Ectodermal cell (in vitro differentiated cells): ENCODE measurements around the gene ADGRD2. TPM values are rescaled to one million over a fixed set of nuclear protein-coding genes. Genes with fewer than 3 reads are reported as not detected.
A peak's percentile ranks its signal among the peaks of the same experiment; 100 is the strongest.

Source experiments
- H3K27ac ChIP-seq: 2 replicates; pipeline ENCODE4 v1.7.0; 2013; ENCODE audit warnings: mild to moderate bottlenecking, low read depth, low read length; ENCODE audit not compliant: insufficient read depth, poor library complexity, severe bottlenecking
- H3K27me3 ChIP-seq: 2 replicates; pipeline ENCODE4 v1.7.0; 2013; ENCODE audit warnings: mild to moderate bottlenecking, low read length; ENCODE audit not compliant: insufficient read depth, control insufficient read depth, poor library complexity, severe bottlenecking
- H3K36me3 ChIP-seq: one replicate; pipeline ENCODE4 v1.7.0; 2013; ENCODE audit warnings: low read length; ENCODE audit not compliant: control insufficient read depth, insufficient read depth
- H3K4me1 ChIP-seq: one replicate; pipeline ENCODE4 v1.7.0; 2013; ENCODE audit warnings: low read length; ENCODE audit not compliant: control insufficient read depth, insufficient read depth
- H3K4me3 ChIP-seq: 2 replicates; pipeline ENCODE4 v1.7.0; 2013; ENCODE audit warnings: low read depth, low read length, control low read depth; ENCODE audit not compliant: insufficient read depth
- H3K9me3 ChIP-seq: 2 replicates; pipeline ENCODE4 v1.7.0; 2013; ENCODE audit warnings: mild to moderate bottlenecking, low read length, moderate library complexity; ENCODE audit not compliant: control insufficient read depth
- WGBS, 2 experiments: methylation state at CpG; one replicate each; pipeline ENCODE4 v1.1.7; 2013; ENCODE audit warnings: missing lambda C conversion rate in 2 of 2; 5-methylcytosine and 5-hydroxymethylcytosine counted together
- polyA plus RNA-seq, 4 experiments: library from polyadenylated mRNA; stranded (reverse); fragments of 50-300 nt; gene quantifications; one replicate each; pipeline ENCODE4 v1.2.3, GENCODE V29; 2013

ADGRD2 gene, protein sequence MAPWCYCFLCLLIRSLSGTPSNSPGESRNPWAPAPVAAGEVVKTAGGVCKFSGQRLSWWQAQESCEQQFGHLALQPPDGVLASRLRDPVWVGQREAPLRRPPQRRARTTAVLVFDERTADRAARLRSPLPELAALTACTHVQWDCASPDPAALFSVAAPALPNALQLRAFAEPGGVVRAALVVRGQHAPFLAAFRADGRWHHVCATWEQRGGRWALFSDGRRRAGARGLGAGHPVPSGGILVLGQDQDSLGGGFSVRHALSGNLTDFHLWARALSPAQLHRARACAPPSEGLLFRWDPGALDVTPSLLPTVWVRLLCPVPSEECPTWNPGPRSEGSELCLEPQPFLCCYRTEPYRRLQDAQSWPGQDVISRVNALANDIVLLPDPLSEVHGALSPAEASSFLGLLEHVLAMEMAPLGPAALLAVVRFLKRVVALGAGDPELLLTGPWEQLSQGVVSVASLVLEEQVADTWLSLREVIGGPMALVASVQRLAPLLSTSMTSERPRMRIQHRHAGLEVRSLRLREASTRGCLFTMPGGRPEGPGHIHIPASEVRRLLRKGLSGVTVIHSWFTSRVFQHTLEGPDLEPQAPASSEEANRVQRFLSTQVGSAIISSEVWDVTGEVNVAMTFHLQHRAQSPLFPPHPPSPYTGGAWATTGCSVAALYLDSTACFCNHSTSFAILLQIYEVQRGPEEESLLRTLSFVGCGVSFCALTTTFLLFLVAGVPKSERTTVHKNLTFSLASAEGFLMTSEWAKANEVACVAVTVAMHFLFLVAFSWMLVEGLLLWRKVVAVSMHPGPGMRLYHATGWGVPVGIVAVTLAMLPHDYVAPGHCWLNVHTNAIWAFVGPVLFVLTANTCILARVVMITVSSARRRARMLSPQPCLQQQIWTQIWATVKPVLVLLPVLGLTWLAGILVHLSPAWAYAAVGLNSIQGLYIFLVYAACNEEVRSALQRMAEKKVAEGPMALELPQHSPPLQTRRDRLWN
- not detected for polyA plus RNA-seq (2013, experiment 1 of 4)
- 0.50 TPM for polyA plus RNA-seq (2013, experiment 2 of 4)
- 0.48 TPM for polyA plus RNA-seq (2013, experiment 3 of 4)
- 0.81 TPM for polyA plus RNA-seq (2013, experiment 4 of 4)

DNA sequence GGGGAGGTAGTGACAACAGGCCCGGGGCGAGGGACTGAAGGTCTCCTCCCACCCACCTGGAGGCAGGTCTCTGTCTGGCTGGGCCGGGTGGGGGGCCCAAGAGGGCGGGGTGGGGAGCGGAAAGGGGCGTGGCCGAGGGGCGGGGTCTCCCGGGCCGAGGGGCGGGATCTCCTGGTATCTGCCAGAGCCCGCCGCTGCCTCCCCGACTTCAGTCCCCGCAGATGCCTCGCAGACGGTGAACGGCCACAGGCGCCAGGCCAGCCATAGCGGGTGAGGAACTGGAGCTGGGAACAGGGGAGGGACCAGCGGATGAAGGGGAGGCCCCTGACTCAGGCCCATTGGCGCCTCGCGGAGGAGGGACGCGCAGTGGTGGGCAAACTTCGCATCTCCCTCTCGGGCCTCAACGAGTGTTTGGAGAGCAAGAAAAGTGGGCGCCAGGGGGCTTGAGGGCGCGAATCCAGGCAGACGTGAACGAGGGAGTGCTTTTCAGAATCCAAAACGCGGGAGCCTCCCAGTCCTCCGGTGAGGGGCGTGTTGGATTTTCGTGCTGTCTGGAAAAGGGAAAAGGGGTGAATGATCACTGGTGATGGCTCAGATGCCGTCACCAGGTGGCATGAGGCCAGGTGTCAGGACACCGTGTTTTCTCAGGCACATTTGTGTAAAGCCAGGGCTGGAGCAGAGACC, at the start of gene ADGRD2:
Gene ADGRD2 (plus strand): TSS at position 211 of the 684 bp plus-strand sequence. CDS start 1,216 bp downstream, outside the sequence.
- Histone ChIP-seq H3K36me3 (no peaks in the 10 kb centered on the region), H3K4me1 (peaks cover 9% of the 10 kb centered on the region), H3K27me3 (peaks cover 39% of the 10 kb centered on the region), H3K9me3 (no peaks in the 10 kb centered on the region), H3K27ac (no peak within 1 kb of the TSS), H3K4me3 (peak within 1 kb of the TSS; percentile 27)
- 4 to 5% methylated on average over 41 of the region's 41 CpGs for WGBS, 2 experiments

- H3K4me3 ChIP-seq = no peak overlapping the region
- H3K9me3 ChIP-seq = no peaks in the 10 kb centered on the region
- H3K4me1 ChIP-seq = peaks cover 31% of the 10 kb centered on the region
- no peak overlapping the region for H3K27ac ChIP-seq
- WGBS, 2 experiments = 90 to 94% methylated on average over 3 to 4 of the region's 4 CpGs
- H3K27me3 ChIP-seq = no peaks in the 10 kb centered on the region
- H3K36me3 ChIP-seq = peaks cover 24% of the 10 kb centered on the region
Observed at GRCh38 chr9:124403246-124403645, 47.0 kb upstream of the ADGRD2 start.

DNA sequence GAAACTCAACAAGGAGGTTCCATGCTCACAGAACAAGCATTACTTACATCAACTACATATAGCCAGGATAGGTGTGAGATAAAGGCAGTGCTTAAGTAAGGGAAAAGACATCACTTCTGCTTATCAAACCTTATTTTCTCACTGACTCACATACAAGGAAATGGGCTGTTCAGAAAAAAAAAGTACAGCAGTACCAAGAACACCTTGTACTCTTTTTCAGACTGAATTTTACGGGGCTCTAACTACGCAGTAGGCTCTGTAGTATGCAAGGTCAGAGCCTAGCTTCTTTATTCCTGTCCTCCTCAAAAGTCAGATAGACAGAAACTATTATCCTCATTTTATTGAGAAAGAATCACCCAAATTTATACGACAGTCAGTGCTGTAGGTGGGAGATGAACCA, 40.8 kb upstream of the ADGRD2 start:
- Histone ChIP-seq H3K36me3 (peaks cover 46% of the 10 kb centered on the region), H3K9me3 (no peaks in the 10 kb centered on the region), H3K4me3 (no peak overlapping the region), H3K27me3 (no peaks in the 10 kb centered on the region), H3K27ac (no peak overlapping the region), H3K4me1 (peaks cover 8% of the 10 kb centered on the region)
- 89 to 99% methylated on average over 3 of the region's 3 CpGs for WGBS, 2 experiments

- Histone ChIP-seq H3K27me3 (no peaks in the 10 kb centered on the region), H3K27ac (no peak overlapping the region), H3K4me3 (no peak overlapping the region), H3K9me3 (no peaks in the 10 kb centered on the region), H3K36me3 (peaks cover 42% of the 10 kb centered on the region), H3K4me1 (peaks cover 8% of the 10 kb centered on the region)
- WGBS, 2 experiments = 90 to 94% methylated on average over 2 to 3 of the region's 3 CpGs
Observed at GRCh38 chr9:124410321-124410913, 39.8 kb upstream of the ADGRD2 start.

DNA sequence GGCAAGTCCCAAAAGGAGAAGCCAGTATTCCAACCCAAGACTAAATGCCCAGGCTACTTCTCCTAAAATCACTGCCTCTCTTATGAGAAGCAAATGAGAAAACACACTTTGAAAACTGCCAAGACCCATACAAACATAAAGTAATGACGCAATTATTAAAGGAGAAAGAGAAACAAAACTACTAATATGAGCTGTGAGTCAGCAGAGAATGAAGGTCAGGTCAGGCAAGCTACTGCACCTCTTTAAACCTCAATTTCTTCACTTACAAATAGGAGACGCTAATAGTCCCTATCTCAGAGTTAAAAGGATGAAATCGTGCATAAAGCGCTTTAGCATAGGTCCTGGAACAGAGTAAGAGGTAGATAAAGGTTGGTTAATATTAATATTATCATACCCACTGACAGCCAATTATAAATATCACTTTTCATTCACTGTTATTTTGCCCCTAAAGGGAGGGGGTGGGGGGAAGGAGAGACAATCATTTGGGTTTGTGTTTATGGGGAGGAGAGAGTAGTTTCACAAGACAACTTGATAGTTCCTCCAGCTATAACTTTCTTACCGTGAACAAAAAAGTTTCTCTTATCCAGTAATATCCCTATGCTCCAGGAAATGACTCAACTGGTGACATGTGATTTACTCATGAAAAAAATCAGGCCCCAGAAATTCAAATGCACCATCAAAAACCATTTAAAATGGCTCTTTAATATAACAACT, 38.6 kb upstream of the ADGRD2 start:
- no peak overlapping the region for H3K27ac ChIP-seq
- no peaks in the 10 kb centered on the region for H3K9me3 ChIP-seq
- peaks cover 8% of the 10 kb centered on the region for H3K4me1 ChIP-seq
- H3K4me3 ChIP-seq = no peak overlapping the region
- WGBS, 2 experiments = 71 to 80% methylated on average over 2 to 3 of the region's 5 CpGs
- no peaks in the 10 kb centered on the region for H3K27me3 ChIP-seq
- H3K36me3 ChIP-seq = peaks cover 41% of the 10 kb centered on the region

- peaks cover 8% of the 10 kb centered on the region for H3K4me1 ChIP-seq
- H3K4me3 ChIP-seq = no peak overlapping the region
- no peaks in the 10 kb centered on the region for H3K27me3 ChIP-seq
- H3K27ac ChIP-seq = no peak overlapping the region
- no peaks in the 10 kb centered on the region for H3K9me3 ChIP-seq
- WGBS, 2 experiments = 94 to 96% methylated on average over 3 of the region's 3 CpGs
- H3K36me3 ChIP-seq = peaks cover 35% of the 10 kb centered on the region
Observed at GRCh38 chr9:124412228-124412575, 38.0 kb upstream of the ADGRD2 start.

- 16% methylated on average over 13 of the region's 13 CpGs for WGBS, 2 experiments
- Histone ChIP-seq H3K4me3 (peak overlapping the region; percentile 67), H3K36me3 (peaks cover 28% of the 10 kb centered on the region), H3K4me1 (peaks cover 8% of the 10 kb centered on the region), H3K27me3 (no peaks in the 10 kb centered on the region), H3K27ac (peak overlapping the region; percentile 61), H3K9me3 (no peaks in the 10 kb centered on the region)
Observed at GRCh38 chr9:124414612-124415011, 35.6 kb upstream of the ADGRD2 start.

DNA sequence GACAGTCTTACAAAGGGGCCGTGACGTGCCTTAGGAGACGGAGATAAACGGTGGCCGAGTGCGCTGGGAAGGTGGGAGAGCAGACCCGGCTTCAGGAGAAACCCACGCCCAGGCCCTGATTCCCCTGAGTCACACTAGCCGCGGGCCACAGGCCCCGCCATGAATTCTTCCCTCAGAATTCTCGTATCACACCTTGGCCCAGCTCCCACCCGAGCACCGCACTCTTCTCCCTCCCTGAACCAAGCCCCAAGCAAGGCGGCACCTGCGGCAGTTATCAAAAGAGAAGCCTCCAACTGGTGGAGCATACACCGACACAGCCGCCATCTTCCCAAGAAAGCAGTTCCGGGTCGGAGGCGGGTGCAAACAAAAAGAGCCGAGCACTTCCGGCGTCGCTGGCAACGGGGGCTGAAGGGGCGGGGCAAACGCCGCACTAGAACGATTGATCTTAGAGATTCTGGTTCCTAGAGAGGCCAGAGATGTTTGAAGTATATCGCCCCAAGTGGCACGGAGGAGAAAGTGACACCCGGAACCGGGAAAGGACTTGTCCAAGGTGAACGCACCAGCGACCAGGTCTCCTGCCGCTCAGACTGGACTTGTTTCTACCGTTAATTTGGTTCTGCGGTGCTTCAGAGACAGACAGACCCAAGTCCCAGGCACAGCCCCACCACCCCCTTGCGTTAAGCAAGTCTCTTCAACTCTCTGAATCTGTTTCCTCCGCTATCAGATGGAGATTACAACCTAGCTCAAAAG, 35.0 kb upstream of the ADGRD2 start, which contains the start of gene PSMB7:
Gene PSMB7 (minus strand): TSS at position 341 of the 750 bp plus-strand sequence. CDS start 17 bp downstream, at position 324.
- Histone ChIP-seq H3K4me3 (peak within 1 kb of the TSS; percentile 67), H3K36me3 (peaks cover 28% of the 10 kb centered on the region), H3K9me3 (no peaks in the 10 kb centered on the region), H3K27ac (peak within 1 kb of the TSS; percentile 61), H3K27me3 (no peaks in the 10 kb centered on the region), H3K4me1 (peaks cover 8% of the 10 kb centered on the region)
- 6% methylated on average over 41 of the region's 41 CpGs for WGBS, 2 experiments
